Tibial artery (tissue), 4 donors: ENCODE data around the gene GNL3.

Experiments used
- DNase-seq, 2 donors: peaks; one replicate each; pipeline ENCODE4 v3.0.0-alpha.2; 2019
- H3K27ac ChIP-seq, 2 donors: fragments of 200-600 bp; sonication (generic) in 1 of 2; 1 replicate in 1 of 2; 2 replicates in 1 of 2; pipeline ENCODE4 v1.5.1; 2018 to 2019; ENCODE audit warnings: mild to moderate bottlenecking in 1 of 2
- H3K27me3 ChIP-seq, 2 donors: fragments of 200-600 bp; sonication (generic) in 1 of 2; one replicate each; pipeline versions ENCODE4 v1.5.1 to v1.6.0; 2016 to 2019
- H3K36me3 ChIP-seq, 3 donors: fragments of 200-600 bp; sonication (generic) in 2 of 3; one replicate each; pipeline ENCODE4 v1.5.1; 2016 to 2019; ENCODE audit warnings: mild to moderate bottlenecking in 2 of 3
- H3K4me1 ChIP-seq, 4 donors: fragments of 200-600 bp; sonication (generic) in 2 of 4; 1 replicate in 3 of 4; 2 replicates in 1 of 4; pipeline ENCODE4 v1.5.1; 2016 to 2019
- H3K4me3 ChIP-seq, 2 donors: fragments of 200-600 bp; sonication (generic) in 1 of 2; 1 replicate in 1 of 2; 2 replicates in 1 of 2; pipeline ENCODE4 v1.5.1; 2018 to 2019; ENCODE audit warnings: mild to moderate bottlenecking in 2 of 2
- H3K9me3 ChIP-seq, 3 donors: fragments of 200-600 bp; sonication (generic) in 1 of 3; one replicate each; pipeline ENCODE4 v1.5.1; 2016 to 2019
- CTCF ChIP-seq, 2 experiments: fragments of 200-600 bp in 1 of 2; fragments of 450-650 bp in 1 of 2; IDR thresholded peaks; one replicate each; pipeline ENCODE4 v1.5.1; 2017 to 2019; ENCODE audit warnings: antibody characterized with exemption in 2 of 2, mild to moderate bottlenecking in 1 of 2, moderate library complexity in 1 of 2
- intact Hi-C: fragments of 100-400 bp; cut with DNase I; formaldehyde crosslinking; loops from one replicate; pipeline ENCODE4 v1.15.0; 2023; ENCODE audit warnings: low total_unique reads

The GNL3 gene

DNA sequence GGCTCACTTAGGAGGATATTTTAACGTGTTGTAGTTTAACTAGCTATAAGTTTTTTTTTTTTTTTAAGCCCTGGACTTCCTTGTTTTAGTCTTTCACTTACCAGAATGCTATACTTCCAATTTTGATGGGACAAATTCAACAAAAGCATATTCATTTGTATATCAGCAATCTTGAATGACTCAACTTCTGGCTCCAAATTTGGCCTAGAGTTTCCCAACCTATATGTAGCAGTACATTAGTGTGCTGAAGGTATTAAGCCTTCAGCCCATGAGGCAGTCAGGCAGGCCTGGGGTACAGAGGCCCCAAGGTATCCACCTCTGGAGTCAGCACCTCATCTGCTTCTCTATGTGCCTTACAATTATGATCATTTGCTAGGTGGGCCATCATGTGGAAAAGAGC, 6.0 kb upstream of the GNL3 start:
- Histone ChIP-seq H3K27ac (no peak overlapping the region), H3K27me3 (no peaks in the 10 kb centered on the region), H3K4me1 (peaks cover 0 to 41% (median 22%) of the 10 kb centered on the region in 4 donors), H3K9me3 (no peaks in the 10 kb centered on the region), H3K36me3 (peaks cover 30 to 57% (median 37%) of the 10 kb centered on the region in 3 donors), H3K4me3 (no peak overlapping the region)
- intact Hi-C loops: loop anchor here (10.0 kb wide), 1 partner anchor 225 kb away; the partner anchor contains the start of genes NISCH and TNNC1
- no peak for TF ChIP-seq CTCF (IDR thresholded peaks at IDR 0.05)
- DNase-seq: no peak

- no peak for DNase-seq
- Histone ChIP-seq H3K27me3 (no peaks in the 10 kb centered on the region), H3K4me1 (peaks cover 0 to 49% (median 24%) of the 10 kb centered on the region in 4 donors), H3K4me3 (no peak overlapping the region), H3K36me3 (peaks cover 25 to 42% (median 31%) of the 10 kb centered on the region in 3 donors), H3K9me3 (no peaks in the 10 kb centered on the region), H3K27ac (peak overlapping the region; percentile 38 to 90)
- intact Hi-C loops: loop anchor here (10.0 kb wide), 1 partner anchor 227 kb away; the partner anchor contains the start of genes NISCH and TNNC1
- TF ChIP-seq CTCF (IDR thresholded peaks at IDR 0.05): no peak
Measured at GRCh38 chr3:52681596-52681995, 4.2 kb upstream of the GNL3 start.

GRCh38 chr3:52682016-52682415, 3.8 kb upstream of the GNL3 start:
- Histone ChIP-seq H3K4me1 (peaks cover 0 to 53% (median 29%) of the 10 kb centered on the region in 4 donors), H3K36me3 (peaks cover 21 to 39% (median 27%) of the 10 kb centered on the region in 3 donors), H3K27me3 (no peaks in the 10 kb centered on the region), H3K4me3 (no peak overlapping the region), H3K9me3 (no peaks in the 10 kb centered on the region), H3K27ac (peak overlapping the region; percentile 38 to 90)
- TF ChIP-seq CTCF (IDR thresholded peaks at IDR 0.05): no peak
- peak in 1 of 2 donors; percentile 31 for DNase-seq
- intact Hi-C loops: loop anchor here (10.0 kb wide), 1 partner anchor 227 kb away; the partner anchor contains the start of genes NISCH and TNNC1

DNA sequence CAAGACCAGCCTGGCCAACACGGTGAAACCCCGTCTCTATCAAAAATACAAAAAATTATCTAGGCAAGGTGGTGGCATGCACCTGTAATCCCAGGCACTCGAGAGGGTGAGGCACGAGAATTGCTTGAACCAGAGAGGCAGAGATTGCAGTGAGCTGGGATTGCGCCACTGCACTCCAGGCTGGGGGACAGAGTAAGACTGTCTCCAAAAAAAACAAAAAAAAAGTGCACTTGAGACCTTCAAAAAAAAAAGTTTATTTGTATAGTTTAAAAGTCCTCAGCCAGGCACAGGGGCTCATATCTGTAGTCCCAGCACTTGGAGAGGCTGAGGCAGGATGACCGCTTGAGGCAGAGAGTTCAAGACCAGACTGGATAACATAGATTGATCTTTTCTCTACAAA, 2.2 kb upstream of the GNL3 start:
- Histone ChIP-seq H3K36me3 (peaks cover 24 to 39% (median 25%) of the 10 kb centered on the region in 3 donors), H3K9me3 (no peaks in the 10 kb centered on the region), H3K27ac (peak overlapping the region; percentile 2 to 90), H3K4me3 (no peak overlapping the region), H3K4me1 (peaks cover 0 to 56% (median 32%) of the 10 kb centered on the region in 4 donors), H3K27me3 (no peaks in the 10 kb centered on the region)
- no peak for TF ChIP-seq CTCF (IDR thresholded peaks at IDR 0.05)
- DNase-seq: peak in 1 of 2 donors; percentile 78
- intact Hi-C loops: loop anchor here (10.0 kb wide), 1 partner anchor 229 kb away; the partner anchor contains the start of genes NISCH and TNNC1

DNA sequence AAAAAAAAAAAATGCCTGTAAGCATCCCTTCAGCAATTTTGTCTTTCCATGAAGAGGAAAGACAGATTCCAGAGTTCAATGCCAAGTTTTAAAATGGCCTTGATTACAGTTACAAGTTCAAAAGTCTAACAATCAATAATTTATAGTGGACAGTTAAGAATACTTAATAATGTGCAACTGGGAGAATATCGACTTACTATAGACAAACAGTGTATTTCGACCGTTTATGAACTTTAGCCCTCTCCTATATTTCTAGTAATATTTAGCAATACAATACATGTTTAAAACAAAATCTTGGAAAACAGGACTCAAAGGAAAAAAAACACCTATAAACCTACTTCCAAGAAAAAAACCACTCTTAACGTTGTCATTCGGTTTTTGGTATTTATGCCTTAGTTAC, 1.6 kb upstream of the GNL3 start:
- intact Hi-C loops: loop anchor here (10.0 kb wide), 1 partner anchor 229 kb away; the partner anchor contains the start of genes NISCH and TNNC1
- peak overlapping the region; percentile 90 to 99 for H3K27ac ChIP-seq
- peaks cover 0 to 56% (median 32%) of the 10 kb centered on the region in 4 donors for H3K4me1 ChIP-seq
- peaks cover 25 to 39% (median 25%) of the 10 kb centered on the region in 3 donors for H3K36me3 ChIP-seq
- no peaks in the 10 kb centered on the region for H3K27me3 ChIP-seq
- H3K9me3 ChIP-seq: no peaks in the 10 kb centered on the region
- no peak for TF ChIP-seq CTCF (IDR thresholded peaks at IDR 0.05)
- H3K4me3 ChIP-seq: no peak overlapping the region
- DNase-seq: no peak
